GM23338 (cell line): ENCODE measurements around the gene RABEPK. TPM values are rescaled to one million over a fixed set of nuclear protein-coding genes. Genes with fewer than 3 reads are reported as not detected.

Experiments
- ATAC-seq: fragments of 200-7000 bp; cut with Tn5 transposase; 3 replicates; pipeline ENCODE4 v1.9.1; 2020
- DNase-seq: peaks from one replicate; pipeline ENCODE4 v3.0.0-alpha.2; 2015; ENCODE audit warnings: low spot score
- H2AFZ ChIP-seq: fragments of 200-600 bp; sonication (generic); 2 replicates; pipeline ENCODE4 v1.8.0; 2016; ENCODE audit warnings: antibody characterized with exemption, mild to moderate bottlenecking, moderate library complexity
- H3F3A ChIP-seq: fragments of 200-600 bp; sonication (generic); replicated peaks from 2 replicates; pipeline ENCODE4 v1.8.0; 2017; ENCODE audit warnings: antibody characterized with exemption, mixed run types, low read depth
- H3K27ac ChIP-seq: fragments of 200-600 bp; sonication (generic); 2 replicates; pipeline ENCODE4 v1.6.1; 2016; ENCODE audit warnings: low read depth
- H3K27me3 ChIP-seq: fragments of 200-600 bp; sonication (generic); 2 replicates; pipeline ENCODE4 v1.8.0; 2016; ENCODE audit warnings: mild to moderate bottlenecking, mixed run types, moderate library complexity; ENCODE audit not compliant: insufficient read depth
- H3K36me3 ChIP-seq: fragments of 200-600 bp; sonication (generic); 2 replicates; pipeline ENCODE4 v1.8.0; 2016; ENCODE audit warnings: mild to moderate bottlenecking; ENCODE audit not compliant: insufficient read depth
- H3K4me1 ChIP-seq: fragments of 200-600 bp; sonication (generic); 2 replicates; pipeline ENCODE4 v1.8.0; 2016; ENCODE audit warnings: mild to moderate bottlenecking, moderate library complexity; ENCODE audit not compliant: insufficient read depth
- H3K4me2 ChIP-seq: fragments of 200-600 bp; sonication (generic); 2 replicates; pipeline ENCODE4 v1.7.1; 2017; ENCODE audit warnings: mixed run types
- H3K4me3 ChIP-seq: fragments of 200-600 bp; sonication (generic); 2 replicates; pipeline ENCODE4 v1.6.1; 2016; ENCODE audit warnings: mixed run types
- H3K79me2 ChIP-seq: fragments of 200-600 bp; sonication (generic); replicated peaks from 2 replicates; pipeline ENCODE4 v1.8.0; 2017; ENCODE audit warnings: mild to moderate bottlenecking; ENCODE audit not compliant: insufficient read depth
- H3K9me2 ChIP-seq: fragments of 200-600 bp; sonication (generic); 2 replicates; pipeline ENCODE4 v1.8.0; 2017; ENCODE audit not compliant: insufficient read depth
- H4K20me1 ChIP-seq: fragments of 200-600 bp; sonication (generic); replicated peaks from 2 replicates; pipeline ENCODE4 v1.8.0; 2017; ENCODE audit warnings: mild to moderate bottlenecking; ENCODE audit not compliant: insufficient read depth
- H3K27ac Mint-ChIP-seq: 2 replicates; pipeline ENCODE4 v1.8.0; 2020; ENCODE audit warnings: inconsistent platforms, mild to moderate bottlenecking, moderate library complexity, mixed read lengths
- H3K27me3 Mint-ChIP-seq: 3 replicates; pipeline ENCODE4 v1.8.0; 2022; ENCODE audit warnings: low read depth, mild to moderate bottlenecking, moderate library complexity, mixed read lengths, inconsistent platforms; ENCODE audit not compliant: insufficient read depth, poor library complexity
- H3K36me3 Mint-ChIP-seq: 3 replicates; pipeline ENCODE4 v1.8.0; 2021; ENCODE audit warnings: low read depth, mild to moderate bottlenecking, inconsistent platforms, moderate library complexity, mixed read lengths
- H3K4me1 Mint-ChIP-seq: 3 replicates; pipeline ENCODE4 v1.8.0; 2020; ENCODE audit warnings: mild to moderate bottlenecking, inconsistent platforms, mixed read lengths
- H3K4me3 Mint-ChIP-seq: 3 replicates; pipeline ENCODE4 v1.8.0; 2021; ENCODE audit warnings: moderate library complexity, mild to moderate bottlenecking, inconsistent platforms, mixed read lengths
- H3K9me3 Mint-ChIP-seq: 3 replicates; pipeline ENCODE4 v1.8.0; 2020; ENCODE audit warnings: moderate library complexity, mild to moderate bottlenecking, inconsistent platforms, mixed read lengths
- EZH2phosphoT487 ChIP-seq: fragments of 200-600 bp; sonication (generic); IDR thresholded peaks from one replicate; pipeline ENCODE4 v1.8.1; 2018; ENCODE audit warnings: antibody characterized with exemption; ENCODE audit not compliant: unreplicated experiment
- ZNF114 ChIP-seq: fragments of 250-450 bp; sonication (Bioruptor Pico); IDR thresholded peaks from 2 replicates; pipeline ENCODE4 v1.5.0; 2020; ENCODE audit warnings: mild to moderate bottlenecking, moderate library complexity
- ZNF331 ChIP-seq: fragments of 250-450 bp; sonication (Bioruptor Pico); IDR thresholded peaks from 2 replicates; pipeline ENCODE4 v1.5.0; 2020; ENCODE audit warnings: low read depth, mild to moderate bottlenecking, moderate library complexity
- polyA plus RNA-seq: library from polyadenylated mRNA; unstranded; fragments of >200 nt; fragmentation: Nextera tagmentation; extraction: Ambion mirVana; gene quantifications from 2 replicates; pipeline ENCODE4 v1.2.1, GENCODE V29; 2016
- total RNA-seq: library from RNA; depleted of rRNA; stranded (reverse); fragments of >200 nt; shearing (Covaris generic); gene quantifications from 2 replicates; pipeline ENCODE4 v1.2.3, GENCODE V29; 2014
- TF ChIP-seq, protein P1 (sequence below): IDR thresholded peaks from one replicate; pipeline ENCODE4 v1.6.1; 2018; ENCODE audit warnings: antibody characterized with exemption; ENCODE audit not compliant: unreplicated experiment
- TF ChIP-seq, protein P2 (sequence below): IDR thresholded peaks from 2 replicates; pipeline ENCODE4 v1.6.1; 2016; ENCODE audit warnings: antibody characterized with exemption
- TF ChIP-seq, protein P3 (sequence below): fragments of 250-450 bp; sonication (Bioruptor Pico); IDR thresholded peaks from 2 replicates; pipeline ENCODE4 v1.5.0; 2020; ENCODE audit warnings: mild to moderate bottlenecking, moderate library complexity

Gene RABEPK
- total and polyA plus RNA-seq, 2 experiments from 2014 or later: 25.8 to 32.7 TPM

DNA sequence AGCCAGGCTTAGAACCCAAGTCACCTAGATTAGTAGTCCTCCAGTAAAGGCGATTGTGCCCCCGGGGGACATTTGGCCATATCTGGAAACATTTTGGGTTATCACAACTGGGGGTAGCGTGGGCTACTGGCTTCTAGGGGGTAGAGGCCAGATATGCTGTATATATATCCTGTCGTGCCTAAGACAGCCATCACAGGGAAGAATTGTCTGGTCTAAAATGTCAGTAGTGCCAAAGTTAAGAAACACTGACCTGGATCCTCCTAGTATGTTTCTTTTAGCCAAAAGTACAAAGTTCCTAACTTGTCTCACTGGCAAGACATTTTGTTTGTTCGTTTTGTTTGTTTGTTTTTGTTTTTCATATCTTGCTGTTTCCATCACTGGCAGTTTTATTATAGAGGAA is 13.8 kb downstream of the RABEPK start:
- Histone ChIP-seq H2AFZ (no peak overlapping the region), H3F3A (peaks cover 6% of the 10 kb centered on the region; the same call in 1 of the 2 replicates), H3K4me2 (no peak overlapping the region), H3K27me3 (no peaks in the 10 kb centered on the region), H4K20me1 (no peaks in the 10 kb centered on the region; the same call in 1 of the 2 replicates), H3K4me1 (no peaks in the 10 kb centered on the region), H3K36me3 (peaks cover 9% of the 10 kb centered on the region; the same call in 1 of the 2 replicates), H3K79me2 (no peaks in the 10 kb centered on the region), H3K27ac (no peak overlapping the region), H3K9me2 (no peaks in the 10 kb centered on the region), H3K4me3 (no peak overlapping the region)
- ATAC-seq (no peak), DNase-seq (no peak)
- no peak for TF ChIP-seq EZH2phosphoT487
- no peak for TF ChIP-seq ZNF114 (CRISPR knock-in tag)
- TF ChIP-seq, protein P1, sequence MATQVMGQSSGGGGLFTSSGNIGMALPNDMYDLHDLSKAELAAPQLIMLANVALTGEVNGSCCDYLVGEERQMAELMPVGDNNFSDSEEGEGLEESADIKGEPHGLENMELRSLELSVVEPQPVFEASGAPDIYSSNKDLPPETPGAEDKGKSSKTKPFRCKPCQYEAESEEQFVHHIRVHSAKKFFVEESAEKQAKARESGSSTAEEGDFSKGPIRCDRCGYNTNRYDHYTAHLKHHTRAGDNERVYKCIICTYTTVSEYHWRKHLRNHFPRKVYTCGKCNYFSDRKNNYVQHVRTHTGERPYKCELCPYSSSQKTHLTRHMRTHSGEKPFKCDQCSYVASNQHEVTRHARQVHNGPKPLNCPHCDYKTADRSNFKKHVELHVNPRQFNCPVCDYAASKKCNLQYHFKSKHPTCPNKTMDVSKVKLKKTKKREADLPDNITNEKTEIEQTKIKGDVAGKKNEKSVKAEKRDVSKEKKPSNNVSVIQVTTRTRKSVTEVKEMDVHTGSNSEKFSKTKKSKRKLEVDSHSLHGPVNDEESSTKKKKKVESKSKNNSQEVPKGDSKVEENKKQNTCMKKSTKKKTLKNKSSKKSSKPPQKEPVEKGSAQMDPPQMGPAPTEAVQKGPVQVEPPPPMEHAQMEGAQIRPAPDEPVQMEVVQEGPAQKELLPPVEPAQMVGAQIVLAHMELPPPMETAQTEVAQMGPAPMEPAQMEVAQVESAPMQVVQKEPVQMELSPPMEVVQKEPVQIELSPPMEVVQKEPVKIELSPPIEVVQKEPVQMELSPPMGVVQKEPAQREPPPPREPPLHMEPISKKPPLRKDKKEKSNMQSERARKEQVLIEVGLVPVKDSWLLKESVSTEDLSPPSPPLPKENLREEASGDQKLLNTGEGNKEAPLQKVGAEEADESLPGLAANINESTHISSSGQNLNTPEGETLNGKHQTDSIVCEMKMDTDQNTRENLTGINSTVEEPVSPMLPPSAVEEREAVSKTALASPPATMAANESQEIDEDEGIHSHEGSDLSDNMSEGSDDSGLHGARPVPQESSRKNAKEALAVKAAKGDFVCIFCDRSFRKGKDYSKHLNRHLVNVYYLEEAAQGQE: no peak
- TF ChIP-seq, protein P2, sequence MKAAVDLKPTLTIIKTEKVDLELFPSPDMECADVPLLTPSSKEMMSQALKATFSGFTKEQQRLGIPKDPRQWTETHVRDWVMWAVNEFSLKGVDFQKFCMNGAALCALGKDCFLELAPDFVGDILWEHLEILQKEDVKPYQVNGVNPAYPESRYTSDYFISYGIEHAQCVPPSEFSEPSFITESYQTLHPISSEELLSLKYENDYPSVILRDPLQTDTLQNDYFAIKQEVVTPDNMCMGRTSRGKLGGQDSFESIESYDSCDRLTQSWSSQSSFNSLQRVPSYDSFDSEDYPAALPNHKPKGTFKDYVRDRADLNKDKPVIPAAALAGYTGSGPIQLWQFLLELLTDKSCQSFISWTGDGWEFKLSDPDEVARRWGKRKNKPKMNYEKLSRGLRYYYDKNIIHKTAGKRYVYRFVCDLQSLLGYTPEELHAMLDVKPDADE: no peak
- TF ChIP-seq, protein P3, sequence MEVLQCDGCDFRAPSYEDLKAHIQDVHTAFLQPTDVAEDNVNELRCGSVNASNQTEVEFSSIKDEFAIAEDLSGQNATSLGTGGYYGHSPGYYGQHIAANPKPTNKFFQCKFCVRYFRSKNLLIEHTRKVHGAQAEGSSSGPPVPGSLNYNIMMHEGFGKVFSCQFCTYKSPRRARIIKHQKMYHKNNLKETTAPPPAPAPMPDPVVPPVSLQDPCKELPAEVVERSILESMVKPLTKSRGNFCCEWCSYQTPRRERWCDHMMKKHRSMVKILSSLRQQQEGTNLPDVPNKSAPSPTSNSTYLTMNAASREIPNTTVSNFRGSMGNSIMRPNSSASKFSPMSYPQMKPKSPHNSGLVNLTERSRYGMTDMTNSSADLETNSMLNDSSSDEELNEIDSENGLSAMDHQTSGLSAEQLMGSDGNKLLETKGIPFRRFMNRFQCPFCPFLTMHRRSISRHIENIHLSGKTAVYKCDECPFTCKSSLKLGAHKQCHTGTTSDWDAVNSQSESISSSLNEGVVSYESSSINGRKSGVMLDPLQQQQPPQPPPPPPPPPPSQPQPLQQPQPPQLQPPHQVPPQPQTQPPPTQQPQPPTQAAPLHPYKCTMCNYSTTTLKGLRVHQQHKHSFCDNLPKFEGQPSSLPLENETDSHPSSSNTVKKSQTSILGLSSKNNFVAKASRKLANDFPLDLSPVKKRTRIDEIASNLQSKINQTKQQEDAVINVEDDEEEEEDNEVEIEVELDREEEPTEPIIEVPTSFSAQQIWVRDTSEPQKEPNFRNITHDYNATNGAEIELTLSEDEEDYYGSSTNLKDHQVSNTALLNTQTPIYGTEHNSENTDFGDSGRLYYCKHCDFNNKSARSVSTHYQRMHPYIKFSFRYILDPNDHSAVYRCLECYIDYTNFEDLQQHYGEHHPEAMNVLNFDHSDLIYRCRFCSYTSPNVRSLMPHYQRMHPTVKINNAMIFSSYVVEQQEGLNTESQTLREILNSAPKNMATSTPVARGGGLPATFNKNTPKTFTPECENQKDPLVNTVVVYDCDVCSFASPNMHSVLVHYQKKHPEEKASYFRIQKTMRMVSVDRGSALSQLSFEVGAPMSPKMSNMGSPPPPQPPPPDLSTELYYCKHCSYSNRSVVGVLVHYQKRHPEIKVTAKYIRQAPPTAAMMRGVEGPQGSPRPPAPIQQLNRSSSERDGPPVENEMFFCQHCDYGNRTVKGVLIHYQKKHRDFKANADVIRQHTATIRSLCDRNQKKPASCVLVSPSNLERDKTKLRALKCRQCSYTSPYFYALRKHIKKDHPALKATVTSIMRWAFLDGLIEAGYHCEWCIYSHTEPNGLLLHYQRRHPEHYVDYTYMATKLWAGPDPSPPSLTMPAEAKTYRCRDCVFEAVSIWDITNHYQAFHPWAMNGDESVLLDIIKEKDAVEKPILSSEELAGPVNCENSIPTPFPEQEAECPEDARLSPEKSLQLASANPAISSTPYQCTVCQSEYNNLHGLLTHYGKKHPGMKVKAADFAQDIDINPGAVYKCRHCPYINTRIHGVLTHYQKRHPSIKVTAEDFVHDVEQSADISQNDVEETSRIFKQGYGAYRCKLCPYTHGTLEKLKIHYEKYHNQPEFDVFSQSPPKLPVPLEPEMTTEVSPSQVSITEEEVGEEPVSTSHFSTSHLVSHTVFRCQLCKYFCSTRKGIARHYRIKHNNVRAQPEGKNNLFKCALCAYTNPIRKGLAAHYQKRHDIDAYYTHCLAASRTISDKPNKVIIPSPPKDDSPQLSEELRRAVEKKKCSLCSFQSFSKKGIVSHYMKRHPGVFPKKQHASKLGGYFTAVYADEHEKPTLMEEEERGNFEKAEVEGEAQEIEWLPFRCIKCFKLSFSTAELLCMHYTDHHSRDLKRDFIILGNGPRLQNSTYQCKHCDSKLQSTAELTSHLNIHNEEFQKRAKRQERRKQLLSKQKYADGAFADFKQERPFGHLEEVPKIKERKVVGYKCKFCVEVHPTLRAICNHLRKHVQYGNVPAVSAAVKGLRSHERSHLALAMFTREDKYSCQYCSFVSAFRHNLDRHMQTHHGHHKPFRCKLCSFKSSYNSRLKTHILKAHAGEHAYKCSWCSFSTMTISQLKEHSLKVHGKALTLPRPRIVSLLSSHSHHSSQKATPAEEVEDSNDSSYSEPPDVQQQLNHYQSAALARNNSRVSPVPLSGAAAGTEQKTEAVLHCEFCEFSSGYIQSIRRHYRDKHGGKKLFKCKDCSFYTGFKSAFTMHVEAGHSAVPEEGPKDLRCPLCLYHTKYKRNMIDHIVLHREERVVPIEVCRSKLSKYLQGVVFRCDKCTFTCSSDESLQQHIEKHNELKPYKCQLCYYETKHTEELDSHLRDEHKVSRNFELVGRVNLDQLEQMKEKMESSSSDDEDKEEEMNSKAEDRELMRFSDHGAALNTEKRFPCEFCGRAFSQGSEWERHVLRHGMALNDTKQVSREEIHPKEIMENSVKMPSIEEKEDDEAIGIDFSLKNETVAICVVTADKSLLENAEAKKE (CRISPR knock-in tag): no peak
- no peak for TF ChIP-seq ZNF331 (CRISPR knock-in tag)
- no peak overlapping the region for H3K27ac Mint-ChIP-seq
- H3K4me1 Mint-ChIP-seq: no peaks in the 10 kb centered on the region
- no peak overlapping the region for H3K4me3 Mint-ChIP-seq
- H3K9me3 Mint-ChIP-seq: no peaks in the 10 kb centered on the region
- peaks cover 3% of the 10 kb centered on the region for H3K27me3 Mint-ChIP-seq
- H3K36me3 Mint-ChIP-seq: peaks cover 46% of the 10 kb centered on the region
